Neural progenitor cell (in vitro differentiated cells): Measurements from ENCODE around the gene SLX4.

Experiments
- EZH2 ChIP-seq: fragments of 200-600 bp; sonication (generic); IDR thresholded peaks from 2 replicates; pipeline ENCODE4 v1.6.1; 2017; ENCODE audit warnings: antibody characterized with exemption, mild to moderate bottlenecking, moderate library complexity
- EZH2phosphoT487 ChIP-seq: fragments of 200-600 bp; sonication (generic); IDR thresholded peaks from 2 replicates; pipeline ENCODE4 v1.6.1; 2017; ENCODE audit warnings: antibody characterized with exemption
- TF ChIP-seq, protein P1 (sequence below): fragments of 200-600 bp; sonication (generic); IDR thresholded peaks from 2 replicates; pipeline ENCODE4 v1.5.1; 2017; ENCODE audit warnings: antibody characterized with exemption, mild to moderate bottlenecking

DNA sequence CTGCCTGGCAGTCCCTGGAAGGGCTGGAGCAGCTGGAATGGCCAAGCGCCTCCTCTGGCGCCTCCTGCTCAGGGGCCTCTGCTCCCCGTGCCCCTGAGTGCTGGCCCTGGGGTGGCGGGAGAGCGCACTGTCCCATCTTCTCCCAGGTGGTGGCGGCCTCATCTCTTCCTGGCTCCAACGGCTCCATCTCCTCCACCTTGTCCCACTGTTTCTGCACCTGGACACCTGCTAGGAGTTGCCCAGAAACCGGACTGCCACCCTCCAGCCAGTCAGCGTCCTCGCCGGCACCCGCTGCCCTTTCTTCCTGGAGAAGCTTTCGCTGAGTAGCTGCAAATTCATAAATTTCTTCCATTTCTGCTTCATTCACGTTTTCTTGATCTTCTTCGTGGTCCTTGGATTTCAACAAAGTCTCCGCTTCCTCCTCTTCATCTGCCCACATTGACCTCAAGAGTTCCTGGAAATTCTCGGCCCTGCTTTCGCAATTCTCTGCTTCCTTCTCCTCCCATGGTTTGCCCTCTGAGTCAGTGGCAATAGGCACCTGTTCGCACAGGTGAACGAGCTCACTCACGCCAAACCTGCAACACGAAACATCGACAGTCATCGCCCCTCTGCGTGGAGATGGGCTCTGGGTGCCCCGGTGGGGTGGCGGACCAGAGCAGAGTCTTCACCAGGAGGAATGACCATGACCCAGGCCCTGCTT, 20.5 kb downstream of the SLX4 start:
- TF ChIP-seq EZH2 (no peak), EZH2phosphoT487 (no peak)
- TF ChIP-seq, protein P1, sequence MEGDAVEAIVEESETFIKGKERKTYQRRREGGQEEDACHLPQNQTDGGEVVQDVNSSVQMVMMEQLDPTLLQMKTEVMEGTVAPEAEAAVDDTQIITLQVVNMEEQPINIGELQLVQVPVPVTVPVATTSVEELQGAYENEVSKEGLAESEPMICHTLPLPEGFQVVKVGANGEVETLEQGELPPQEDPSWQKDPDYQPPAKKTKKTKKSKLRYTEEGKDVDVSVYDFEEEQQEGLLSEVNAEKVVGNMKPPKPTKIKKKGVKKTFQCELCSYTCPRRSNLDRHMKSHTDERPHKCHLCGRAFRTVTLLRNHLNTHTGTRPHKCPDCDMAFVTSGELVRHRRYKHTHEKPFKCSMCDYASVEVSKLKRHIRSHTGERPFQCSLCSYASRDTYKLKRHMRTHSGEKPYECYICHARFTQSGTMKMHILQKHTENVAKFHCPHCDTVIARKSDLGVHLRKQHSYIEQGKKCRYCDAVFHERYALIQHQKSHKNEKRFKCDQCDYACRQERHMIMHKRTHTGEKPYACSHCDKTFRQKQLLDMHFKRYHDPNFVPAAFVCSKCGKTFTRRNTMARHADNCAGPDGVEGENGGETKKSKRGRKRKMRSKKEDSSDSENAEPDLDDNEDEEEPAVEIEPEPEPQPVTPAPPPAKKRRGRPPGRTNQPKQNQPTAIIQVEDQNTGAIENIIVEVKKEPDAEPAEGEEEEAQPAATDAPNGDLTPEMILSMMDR, result no peak
